H9 (cell line): Measurements from ENCODE around the gene ABHD4. TPM values are rescaled to one million over a fixed set of nuclear protein-coding genes. Genes with fewer than 3 reads are reported as not detected.

Experiments used
- DNase-seq: peaks from one replicate; pipeline ENCODE4 v3.0.0-alpha.2; 2017
- H2AFZ ChIP-seq: one replicate; pipeline ENCODE4 v1.6.1; 2013; ENCODE audit warnings: mild to moderate bottlenecking, low read length, control low read depth, moderate library complexity
- H2AK5ac ChIP-seq: 2 replicates; pipeline ENCODE4 v1.6.1; 2013; ENCODE audit warnings: low read length, control low read depth, mixed read lengths; ENCODE audit not compliant: insufficient read length
- H2BK120ac ChIP-seq: one replicate; pipeline ENCODE4 v1.6.1; 2013; ENCODE audit warnings: low read depth, mild to moderate bottlenecking, low read length, control low read depth, inconsistent platforms; ENCODE audit not compliant: poor library complexity, severe bottlenecking
- H2BK12ac ChIP-seq: 2 replicates; pipeline ENCODE4 v1.6.1; 2013; ENCODE audit warnings: low read length, control low read depth, mixed read lengths, low read depth; ENCODE audit not compliant: insufficient read length
- H2BK15ac ChIP-seq: 2 replicates; pipeline ENCODE4 v1.6.1; 2013; ENCODE audit warnings: low read depth, low read length, control low read depth
- H2BK20ac ChIP-seq: one replicate; pipeline ENCODE4 v1.6.1; 2013; ENCODE audit warnings: low read depth, mild to moderate bottlenecking, low read length, control low read depth, inconsistent platforms; ENCODE audit not compliant: poor library complexity, severe bottlenecking
- H2BK5ac ChIP-seq: 2 replicates; pipeline ENCODE4 v1.6.1; 2013; ENCODE audit warnings: low read length, control low read depth, mixed read lengths; ENCODE audit not compliant: insufficient read length
- H3K14ac ChIP-seq: 2 replicates; pipeline ENCODE4 v1.6.1; 2013; ENCODE audit warnings: low read length, control low read depth; ENCODE audit not compliant: insufficient read depth
- H3K18ac ChIP-seq: 2 replicates; pipeline ENCODE4 v1.6.1; 2013; ENCODE audit warnings: low read depth, mild to moderate bottlenecking, mixed read lengths, low read length, control low read depth; ENCODE audit not compliant: insufficient read length
- H3K23ac ChIP-seq: 2 replicates; pipeline ENCODE4 v1.6.1; 2013; ENCODE audit warnings: low read length, control low read depth, mixed read lengths, low read depth; ENCODE audit not compliant: insufficient read length
- H3K23me2 ChIP-seq: 2 replicates; pipeline ENCODE4 v1.6.1; 2013; ENCODE audit warnings: low read depth, mild to moderate bottlenecking, mixed read lengths, low read length, control low read depth; ENCODE audit not compliant: insufficient read length, poor library complexity, severe bottlenecking
- H3K27ac ChIP-seq: 2 replicates; pipeline ENCODE4 v1.5.1; 2013; ENCODE audit warnings: low read length, control low read depth, mixed read lengths, low read depth; ENCODE audit not compliant: insufficient read length
- H3K27me3 ChIP-seq: 2 replicates; pipeline ENCODE4 v1.6.1; 2013; ENCODE audit warnings: low read length, control low read depth, inconsistent platforms; ENCODE audit not compliant: insufficient read depth
- H3K4ac ChIP-seq: 2 replicates; pipeline ENCODE4 v1.6.1; 2013; ENCODE audit warnings: low read depth, mild to moderate bottlenecking, control low read depth, inconsistent platforms, low read length, moderate library complexity
- H3K4me1 ChIP-seq: 2 replicates; pipeline ENCODE4 v1.6.1; 2013; ENCODE audit warnings: low read length, control low read depth, inconsistent platforms; ENCODE audit not compliant: insufficient read depth
- H3K4me2 ChIP-seq: 2 replicates; pipeline ENCODE4 v1.6.1; 2013; ENCODE audit warnings: low read length, control low read depth, mixed read lengths; ENCODE audit not compliant: insufficient read length, insufficient read depth
- H3K56ac ChIP-seq: 2 replicates; pipeline ENCODE4 v1.6.1; 2013; ENCODE audit warnings: low read depth, mild to moderate bottlenecking, mixed read lengths, low read length, control low read depth; ENCODE audit not compliant: insufficient read length
- H3K79me1 ChIP-seq: 2 replicates; pipeline ENCODE4 v1.6.1; 2013; ENCODE audit warnings: low read depth, mild to moderate bottlenecking, moderate library complexity, low read length, control low read depth, inconsistent platforms; ENCODE audit not compliant: insufficient read depth, poor library complexity, severe bottlenecking
- H3K79me2 ChIP-seq: 2 replicates; pipeline ENCODE4 v1.6.1; 2013; ENCODE audit warnings: low read length, control low read depth, inconsistent platforms; ENCODE audit not compliant: insufficient read depth
- H3K9ac ChIP-seq: 2 replicates; pipeline ENCODE4 v1.6.1; 2013; ENCODE audit warnings: low read length, control low read depth, mixed read lengths; ENCODE audit not compliant: insufficient read length; ENCODE audit errors: extremely low read depth
- H3K9me3 ChIP-seq: one replicate; pipeline ENCODE4 v1.6.1; 2013; ENCODE audit warnings: low read depth, low read length, inconsistent platforms; ENCODE audit not compliant: control insufficient read depth
- H3T11ph ChIP-seq: one replicate; pipeline ENCODE4 v1.6.1; 2013; ENCODE audit warnings: mild to moderate bottlenecking, low read length, control low read depth, inconsistent platforms
- H4K20me1 ChIP-seq: one replicate; pipeline ENCODE4 v1.6.1; 2013; ENCODE audit not compliant: control insufficient read depth, insufficient read length, insufficient read depth
- H4K5ac ChIP-seq: 2 replicates; pipeline ENCODE4 v1.6.1; 2013; ENCODE audit warnings: low read depth, mild to moderate bottlenecking, mixed read lengths, low read length, control low read depth; ENCODE audit not compliant: insufficient read length
- H4K8ac ChIP-seq: replicated peaks from 2 replicates; pipeline ENCODE4 v1.6.1; 2013; ENCODE audit warnings: low read length, control low read depth, mixed read lengths, low read depth; ENCODE audit not compliant: insufficient read length
- H4K91ac ChIP-seq: 2 replicates; pipeline ENCODE4 v1.6.1; 2013; ENCODE audit warnings: low read depth, mild to moderate bottlenecking, moderate library complexity, mixed read lengths, low read length, control low read depth; ENCODE audit not compliant: insufficient read length
- H3K27ac Mint-ChIP-seq, 3 experiments: 2 replicates in 2 of 3; 3 replicates in 1 of 3; pipeline ENCODE4 v1.8.0; 2020 to 2021; ENCODE audit warnings: mixed read lengths in 3 of 3, mild to moderate bottlenecking in 1 of 3, moderate library complexity in 1 of 3
- H3K27me3 Mint-ChIP-seq: 2 replicates; pipeline ENCODE4 v1.8.0; 2021; ENCODE audit warnings: low read depth, mild to moderate bottlenecking, moderate library complexity, mixed read lengths
- H3K36me3 Mint-ChIP-seq, 3 experiments: 2 replicates in 2 of 3; 3 replicates in 1 of 3; pipeline ENCODE4 v1.8.0; 2020 to 2021; ENCODE audit warnings: low read depth in 3 of 3, mixed read lengths in 3 of 3; ENCODE audit not compliant: insufficient read depth in 1 of 3
- H3K4me1 Mint-ChIP-seq, 2 experiments: 2 replicates each; pipeline ENCODE4 v1.8.0; 2020; ENCODE audit warnings: mixed read lengths in 2 of 2
- H3K4me3 Mint-ChIP-seq, 2 experiments: 2 replicates in 1 of 2; 3 replicates in 1 of 2; pipeline ENCODE4 v1.8.0; 2020 to 2021; ENCODE audit warnings: mild to moderate bottlenecking in 2 of 2, mixed read lengths in 2 of 2, moderate library complexity in 1 of 2
- H3K9me3 Mint-ChIP-seq, 2 experiments: 2 replicates in 1 of 2; 3 replicates in 1 of 2; pipeline ENCODE4 v1.8.0; 2020; ENCODE audit warnings: mild to moderate bottlenecking in 2 of 2, mixed read lengths in 2 of 2, moderate library complexity in 1 of 2
- CTCF ChIP-seq: fragments of 200-600 bp; sonication (generic); conservative IDR thresholded peaks from 3 replicates; pipeline ENCODE4 v1.8.0; 2021; ENCODE audit warnings: antibody characterized with exemption, mild to moderate bottlenecking
- WGBS: extraction: QIAGEN DNeasy Blood & Tissue Kit; methylation state at CpG from one replicate; pipeline ENCODE4 v1.1.7; 2013; ENCODE audit warnings: missing lambda C conversion rate, low lambda C conversion rate, mixed read lengths; ENCODE audit not compliant: insufficient read length; ENCODE audit errors: extremely low coverage; 5-methylcytosine and 5-hydroxymethylcytosine counted together
- total RNA-seq: library from RNA; stranded (reverse); gene quantifications from 2 replicates; pipeline ENCODE4 v1.2.1, GENCODE V29; 2021

The ABHD4 gene
- total RNA-seq, 1 experiment from 2014 or later, result 21.8 TPM

DNA sequence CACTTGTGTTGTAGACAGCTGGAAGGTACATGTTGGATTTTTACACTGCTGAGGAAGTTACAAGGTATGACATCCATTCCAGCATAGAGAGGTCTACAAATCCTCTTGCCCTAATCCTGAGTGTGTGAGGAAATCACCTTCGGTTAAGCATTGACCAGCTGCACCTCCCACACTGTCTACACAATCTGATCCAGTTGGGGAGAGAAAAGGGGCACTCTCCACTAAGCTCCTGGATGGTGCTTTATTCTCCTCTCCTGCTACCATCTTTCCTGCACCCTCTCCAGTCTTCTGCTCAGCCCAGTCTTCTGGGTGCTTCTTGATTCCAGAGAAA is 46.2 kb downstream of the ABHD4 start, which contains the start of gene OR6J1:
Gene OR6J1 (minus strand): TSS at position 48 of the 331 bp plus-strand sequence. CDS start 9,541 bp downstream, outside the sequence.
- Histone ChIP-seq H3T11ph (no peak within 1 kb of the TSS), H2AFZ (no peak within 1 kb of the TSS), H2BK15ac (no peak within 1 kb of the TSS), H3K27me3 (no peaks in the 10 kb centered on the region), H4K20me1 (no peaks in the 10 kb centered on the region), H3K4me2 (no peak within 1 kb of the TSS), H2BK5ac (no peak within 1 kb of the TSS), H3K79me1 (no peaks in the 10 kb centered on the region), H3K23me2 (no peaks in the 10 kb centered on the region), H2BK20ac (no peak within 1 kb of the TSS), H4K8ac (no peak within 1 kb of the TSS), H4K5ac (no peak within 1 kb of the TSS), H3K56ac (no peak within 1 kb of the TSS), H3K9ac (no peak within 1 kb of the TSS), H2BK12ac (no peak within 1 kb of the TSS), H4K91ac (no peak within 1 kb of the TSS), H3K4ac (no peak within 1 kb of the TSS), H3K27ac (no peak within 1 kb of the TSS), H3K14ac (no peak within 1 kb of the TSS), H2AK5ac (no peak within 1 kb of the TSS), H3K4me1 (no peaks in the 10 kb centered on the region), H3K23ac (no peak within 1 kb of the TSS), H3K79me2 (no peaks in the 10 kb centered on the region), H3K18ac (no peak within 1 kb of the TSS), H3K9me3 (no peaks in the 10 kb centered on the region), H2BK120ac (no peak within 1 kb of the TSS)
- WGBS, result no CpG with 5 or more reads among the region's 1 CpG
- no peak within 1 kb of the TSS for H3K27ac Mint-ChIP-seq
- DNase-seq, result no peak
- H3K4me1 Mint-ChIP-seq, result no peaks in the 10 kb centered on the region
- H3K9me3 Mint-ChIP-seq, result no peaks in the 10 kb centered on the region
- TF ChIP-seq CTCF, result no peak
- no peaks in the 10 kb centered on the region for H3K27me3 Mint-ChIP-seq
- H3K4me3 Mint-ChIP-seq, result no peak within 1 kb of the TSS
- no peaks in the 10 kb centered on the region for H3K36me3 Mint-ChIP-seq
